NCI-H748 (cell line): ENCODE data around the gene CENPB.

ENCODE experiments used
- DNase-seq: peaks from one replicate; lab custom pipeline; 2025; ENCODE audit not compliant: unreplicated experiment; lab: John Stamatoyannopoulos, UW

Gene CENPB

DNA sequence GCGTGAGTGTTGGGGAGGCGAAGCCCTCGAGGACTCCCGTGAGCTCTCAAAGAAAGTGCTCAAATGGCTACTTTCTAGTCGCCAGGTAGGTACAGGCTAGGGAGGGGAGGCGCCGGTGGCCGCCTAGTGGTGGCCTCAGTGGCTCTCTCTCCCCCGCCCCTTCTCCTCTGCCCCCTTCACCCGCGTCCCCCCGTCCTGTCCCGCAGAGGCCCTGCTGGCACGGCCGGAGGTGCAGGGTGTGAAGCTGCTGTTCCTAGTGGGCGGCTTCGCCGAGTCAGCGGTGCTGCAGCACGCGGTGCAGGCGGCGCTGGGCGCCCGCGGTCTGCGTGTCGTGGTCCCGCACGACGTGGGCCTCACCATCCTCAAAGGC lies 35.2 kb downstream of the CENPB start:
- DNase-seq: no peak

DNA sequence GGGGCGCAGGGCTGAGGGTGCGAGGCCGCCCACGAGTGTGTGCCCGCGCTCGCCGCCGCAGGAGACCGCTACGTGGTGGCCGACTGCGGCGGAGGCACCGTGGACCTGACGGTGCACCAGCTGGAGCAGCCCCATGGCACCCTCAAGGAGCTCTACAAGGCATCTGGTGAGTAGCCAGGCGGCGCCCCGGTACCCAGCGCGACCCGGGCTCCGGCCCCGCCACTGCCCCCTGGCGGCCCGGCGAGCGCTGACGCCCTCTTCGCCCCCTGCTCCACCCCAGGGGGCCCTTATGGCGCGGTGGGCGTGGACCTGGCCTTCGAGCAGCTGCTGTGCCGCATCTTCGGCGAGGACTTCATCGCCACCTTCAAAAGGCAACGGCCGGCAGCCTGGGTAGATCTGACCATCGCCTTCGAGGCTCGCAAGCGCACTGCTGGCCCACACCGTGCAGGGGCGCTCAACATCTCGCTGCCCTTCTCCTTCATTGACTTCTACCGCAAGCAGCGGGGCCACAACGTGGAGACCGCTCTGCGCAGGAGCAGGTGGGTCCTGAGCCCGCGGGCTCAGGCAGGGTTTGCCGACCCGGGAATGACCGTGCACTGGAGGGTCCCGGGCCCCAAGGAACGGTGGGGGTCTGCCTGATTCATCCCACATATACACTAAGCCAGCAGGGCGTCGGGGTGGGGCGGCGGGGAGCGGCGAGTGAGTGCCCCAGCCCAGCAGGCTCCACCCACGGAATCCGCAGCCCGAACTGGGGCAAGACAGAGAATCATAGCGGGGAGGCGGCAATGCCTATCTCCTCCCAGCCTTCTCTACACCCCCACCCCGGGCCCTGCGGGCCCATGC lies 36.6 kb downstream of the CENPB start:
- peak; percentile 92 for DNase-seq

DNA sequence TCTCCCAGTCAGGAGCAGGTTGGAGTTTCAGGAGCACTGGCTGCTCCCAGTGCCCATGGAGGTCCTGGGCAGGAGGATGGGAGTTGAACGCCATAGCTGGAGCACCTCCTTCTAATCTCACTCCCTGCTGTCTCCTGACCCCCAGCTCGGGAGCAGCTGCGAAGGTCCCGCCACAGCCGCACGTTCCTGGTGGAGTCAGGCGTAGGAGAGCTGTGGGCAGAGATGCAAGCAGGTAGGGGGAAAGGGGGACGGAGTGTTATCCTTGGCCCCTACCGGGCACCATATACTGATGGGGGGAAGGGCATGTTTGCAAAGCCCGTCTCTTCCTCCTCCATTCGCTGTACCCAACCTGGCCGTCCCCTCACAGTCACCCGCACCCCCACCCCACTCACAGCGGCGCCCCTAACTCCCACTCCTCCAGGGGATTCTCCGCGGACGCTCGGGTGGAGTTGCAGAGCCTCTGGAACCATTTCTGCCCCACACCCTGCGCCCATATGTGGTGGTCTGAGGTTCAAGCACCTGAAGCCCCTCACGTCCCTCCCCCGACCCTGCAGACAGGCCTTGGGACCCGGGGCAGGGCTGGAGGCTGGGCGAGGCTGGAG lies 37.4 kb downstream of the CENPB start:
- no peak for DNase-seq

DNA sequence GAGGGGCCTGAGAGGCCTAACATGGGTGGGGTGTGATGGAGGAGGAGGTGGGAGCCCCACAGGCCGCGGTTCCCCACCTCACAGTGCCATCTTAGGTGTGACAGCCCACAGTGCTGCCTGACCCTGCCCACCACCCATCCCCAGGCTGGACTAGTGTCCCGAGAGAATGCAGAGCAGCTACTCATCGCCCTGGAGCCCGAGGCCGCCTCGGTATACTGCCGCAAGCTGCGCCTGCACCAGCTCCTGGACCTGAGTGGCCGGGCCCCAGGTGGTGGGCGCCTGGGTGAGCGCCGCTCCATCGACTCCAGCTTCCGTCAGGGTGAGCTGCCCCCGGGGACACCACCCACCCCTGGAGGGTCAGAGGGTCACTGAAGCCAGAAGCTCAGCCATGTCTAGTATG lies 38.5 kb downstream of the CENPB start:
- no peak for DNase-seq

DNA sequence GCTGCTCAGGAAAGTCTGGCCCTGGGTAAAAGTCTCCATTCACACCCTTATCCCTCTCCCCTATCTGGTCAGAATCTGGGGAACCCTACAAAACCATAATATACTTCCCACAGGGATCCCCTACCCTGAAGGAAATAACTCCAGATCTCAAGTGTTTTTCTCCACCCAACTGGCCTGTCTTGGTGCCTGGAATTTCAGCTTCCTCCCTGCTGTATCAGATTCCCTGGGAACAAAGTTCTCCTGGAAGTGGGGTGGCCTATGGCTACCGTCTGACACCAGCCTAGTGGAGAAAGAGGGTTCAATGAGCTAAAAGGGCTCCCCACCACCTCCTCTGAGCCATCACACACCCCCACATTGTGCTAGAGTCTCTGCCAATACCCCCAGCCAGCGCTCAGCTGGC lies 39.1 kb downstream of the CENPB start:
- DNase-seq: no peak

DNA sequence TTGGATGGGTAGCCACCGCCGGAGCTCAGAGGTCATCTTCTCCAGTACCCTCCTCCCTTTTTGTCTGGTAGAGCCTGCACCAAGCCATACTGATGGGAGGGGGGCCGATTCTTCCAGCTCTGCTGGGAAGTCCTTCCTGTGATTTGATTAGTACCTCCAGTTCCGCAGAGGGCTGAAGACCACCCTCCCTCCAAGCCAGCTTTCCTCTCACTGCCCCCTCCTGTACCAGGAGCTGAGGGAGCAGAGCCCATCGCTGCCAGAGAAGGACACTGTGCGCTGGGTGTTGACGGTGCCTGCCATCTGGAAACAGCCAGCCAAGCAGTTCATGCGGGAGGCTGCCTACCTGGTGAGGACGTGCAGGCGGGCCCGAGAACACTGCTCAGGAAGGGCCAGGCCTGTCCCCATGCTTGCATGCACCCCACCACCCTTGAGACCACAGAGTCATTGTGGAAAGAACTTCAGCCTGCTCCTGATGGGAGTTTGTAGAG lies 40.8 kb downstream of the CENPB start:
- no peak for DNase-seq

DNA sequence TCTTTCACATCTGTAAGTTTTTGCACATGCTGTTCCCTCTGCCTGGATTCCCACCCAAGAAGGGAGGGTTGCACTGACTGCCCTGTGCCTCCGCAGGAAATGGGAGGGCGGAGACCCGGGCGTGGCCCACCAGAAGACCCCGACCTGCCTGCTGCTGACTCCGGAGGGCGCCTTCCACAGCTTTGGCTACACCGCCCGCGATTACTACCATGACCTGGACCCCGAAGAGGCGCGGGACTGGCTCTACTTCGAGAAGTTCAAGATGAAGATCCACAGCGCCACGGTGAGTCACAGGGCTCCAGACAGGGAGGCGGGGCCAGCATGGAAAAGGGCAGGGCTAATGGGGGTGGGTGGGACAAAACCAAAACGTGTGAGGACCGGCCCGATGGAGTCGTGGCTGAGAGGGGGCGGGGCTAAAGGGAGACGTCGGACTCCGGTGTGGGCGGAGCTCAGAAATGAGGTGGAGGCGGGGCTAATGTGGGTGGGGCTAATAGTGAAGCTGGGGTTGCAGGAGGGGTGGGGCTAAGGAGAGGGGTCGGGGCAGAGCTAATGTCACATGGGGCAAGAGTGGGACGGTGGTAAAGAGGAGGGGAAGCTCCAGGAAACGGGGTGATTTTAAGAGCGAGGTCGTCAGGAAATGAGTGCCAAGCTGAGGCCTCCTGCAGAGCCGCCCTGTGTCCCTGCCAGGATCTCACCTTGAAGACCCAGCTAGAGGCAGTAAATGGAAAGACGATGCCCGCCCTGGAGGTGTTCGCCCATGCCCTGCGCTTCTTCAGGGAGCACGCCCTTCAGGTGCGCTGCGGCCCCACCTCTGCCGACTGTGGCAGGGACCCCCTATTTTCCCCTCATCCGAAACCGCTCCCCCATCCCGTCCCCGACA lies 41.5 kb downstream of the CENPB start:
- DNase-seq: peak; percentile 87

DNA sequence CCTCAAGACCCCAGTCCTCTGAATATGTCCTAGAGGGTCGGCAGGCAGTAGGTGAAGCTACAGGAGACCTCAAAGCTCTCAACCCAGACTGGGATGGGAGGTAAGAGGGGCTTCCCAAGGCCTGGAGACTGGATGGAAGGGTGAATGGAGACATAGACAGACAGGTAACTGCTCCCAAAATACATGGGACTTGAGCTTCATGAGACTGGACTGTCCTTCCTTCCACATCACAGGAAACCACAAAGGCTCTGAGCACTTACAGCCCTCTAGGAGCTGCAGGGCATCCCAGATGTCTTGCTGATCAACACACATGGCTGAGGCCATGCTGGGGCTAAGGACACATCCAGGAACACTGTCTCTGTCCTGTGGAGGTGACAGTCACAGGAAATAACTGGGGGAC lies 42.5 kb downstream of the CENPB start:
- DNase-seq: no peak

DNA sequence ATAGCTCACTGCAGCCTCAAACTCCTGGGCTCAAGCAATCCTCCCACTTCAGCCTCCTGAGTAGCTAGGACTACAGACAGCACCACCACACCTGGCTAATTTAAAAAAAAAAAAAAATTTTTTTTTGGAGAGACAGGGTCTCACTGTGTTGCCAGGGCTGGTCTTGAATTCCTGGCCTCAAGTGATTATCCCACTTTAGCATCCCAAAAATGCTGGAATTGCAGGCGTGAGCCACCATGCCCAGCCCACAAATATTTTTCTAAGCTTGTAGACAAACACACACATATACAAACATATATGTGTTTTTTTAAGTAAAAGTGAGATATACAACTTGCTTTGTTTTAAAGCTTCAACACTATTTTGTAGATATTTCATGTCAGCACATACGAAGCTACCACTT lies 43.3 kb downstream of the CENPB start:
- no peak for DNase-seq

DNA sequence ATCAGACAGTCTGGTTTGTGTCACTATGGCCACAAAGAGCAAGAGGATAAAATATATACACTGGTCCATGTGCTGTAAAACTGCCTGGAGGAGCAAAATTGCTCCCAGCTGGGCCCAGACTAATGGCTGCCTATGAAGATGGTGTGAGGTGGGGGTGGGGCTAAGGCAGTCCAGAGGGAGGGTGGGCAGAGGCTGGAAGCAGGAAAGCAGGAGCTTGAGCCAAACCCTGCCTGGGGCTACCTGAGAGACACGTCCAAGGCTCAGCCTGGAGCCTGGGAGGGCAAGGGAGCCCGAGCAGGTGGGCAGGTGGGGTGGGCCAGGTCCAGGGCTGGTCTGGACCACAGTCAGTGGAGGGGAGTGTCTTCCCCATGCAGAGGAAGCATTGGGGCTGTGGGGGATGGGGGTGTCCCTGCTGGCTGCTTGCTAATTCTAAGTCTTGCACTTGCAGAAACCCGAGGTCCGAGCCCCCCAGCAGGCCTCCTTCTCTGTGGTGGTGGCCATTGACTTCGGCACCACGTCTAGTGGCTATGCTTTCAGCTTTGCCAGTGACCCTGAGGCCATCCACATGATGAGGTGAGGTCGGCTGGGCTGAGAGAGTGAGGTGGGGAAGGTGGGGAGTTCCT lies 44.6 kb downstream of the CENPB start:
- DNase-seq: no peak

DNA sequence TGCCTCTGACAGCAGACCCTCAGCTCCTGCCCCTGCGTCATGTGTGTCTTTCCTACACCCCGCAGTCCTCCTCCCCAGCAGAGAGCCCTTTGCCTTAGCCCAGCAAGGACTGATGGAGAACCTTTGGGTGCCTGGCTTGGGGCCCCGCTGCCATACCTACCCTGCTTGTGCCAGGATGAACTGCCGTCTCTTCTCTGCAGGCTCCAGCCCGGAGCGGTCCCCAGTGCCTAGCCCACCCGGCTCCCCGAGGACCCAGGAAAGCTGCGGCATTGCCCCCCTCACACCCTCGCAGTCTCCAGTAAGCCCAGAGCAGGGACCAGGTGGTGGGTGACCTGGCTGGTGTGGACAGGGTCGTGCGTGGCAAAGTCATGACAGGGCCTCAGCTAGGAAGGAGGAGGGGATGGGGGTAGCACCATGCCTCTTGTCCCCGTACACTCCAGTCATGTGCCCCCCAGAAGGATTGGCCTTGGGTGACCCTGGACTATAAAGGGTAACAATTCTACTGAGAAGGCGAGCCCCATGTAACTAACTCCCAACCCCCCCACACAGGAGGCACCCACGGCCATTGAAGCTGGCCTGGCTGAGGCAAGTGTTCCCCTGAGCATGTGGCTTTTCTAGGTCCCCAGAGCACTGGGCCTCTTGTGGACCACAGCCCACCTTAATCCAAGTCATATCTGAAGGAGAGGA lies 45.8 kb downstream of the CENPB start:
- DNase-seq: no peak

DNA sequence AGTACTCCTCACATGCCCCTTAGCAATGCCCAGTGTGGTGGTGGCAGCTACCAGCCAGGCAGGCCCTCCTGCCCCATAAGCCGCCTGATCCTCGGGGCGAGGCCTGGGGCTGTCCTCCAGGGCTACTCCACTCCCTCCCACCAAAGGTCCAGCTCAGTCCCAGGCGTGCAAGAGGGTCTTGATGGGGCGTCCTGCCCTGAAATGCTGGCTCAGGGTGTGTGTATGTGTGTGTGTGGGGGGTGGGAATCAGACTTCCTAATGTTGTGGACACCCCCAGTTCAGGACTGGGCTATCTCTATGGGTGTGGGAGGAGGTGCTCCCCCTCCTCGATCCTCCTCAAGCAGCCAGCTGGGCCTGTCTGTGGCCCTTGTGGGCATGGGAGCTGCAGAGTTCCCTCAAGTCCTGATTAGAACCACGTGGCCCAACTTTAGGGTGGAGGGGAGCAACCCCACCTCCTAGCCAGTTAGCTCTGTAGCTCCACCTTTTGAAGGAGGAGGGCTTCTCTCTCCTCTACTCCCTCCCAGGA lies 46.6 kb downstream of the CENPB start:
- DNase-seq: no peak

DNA sequence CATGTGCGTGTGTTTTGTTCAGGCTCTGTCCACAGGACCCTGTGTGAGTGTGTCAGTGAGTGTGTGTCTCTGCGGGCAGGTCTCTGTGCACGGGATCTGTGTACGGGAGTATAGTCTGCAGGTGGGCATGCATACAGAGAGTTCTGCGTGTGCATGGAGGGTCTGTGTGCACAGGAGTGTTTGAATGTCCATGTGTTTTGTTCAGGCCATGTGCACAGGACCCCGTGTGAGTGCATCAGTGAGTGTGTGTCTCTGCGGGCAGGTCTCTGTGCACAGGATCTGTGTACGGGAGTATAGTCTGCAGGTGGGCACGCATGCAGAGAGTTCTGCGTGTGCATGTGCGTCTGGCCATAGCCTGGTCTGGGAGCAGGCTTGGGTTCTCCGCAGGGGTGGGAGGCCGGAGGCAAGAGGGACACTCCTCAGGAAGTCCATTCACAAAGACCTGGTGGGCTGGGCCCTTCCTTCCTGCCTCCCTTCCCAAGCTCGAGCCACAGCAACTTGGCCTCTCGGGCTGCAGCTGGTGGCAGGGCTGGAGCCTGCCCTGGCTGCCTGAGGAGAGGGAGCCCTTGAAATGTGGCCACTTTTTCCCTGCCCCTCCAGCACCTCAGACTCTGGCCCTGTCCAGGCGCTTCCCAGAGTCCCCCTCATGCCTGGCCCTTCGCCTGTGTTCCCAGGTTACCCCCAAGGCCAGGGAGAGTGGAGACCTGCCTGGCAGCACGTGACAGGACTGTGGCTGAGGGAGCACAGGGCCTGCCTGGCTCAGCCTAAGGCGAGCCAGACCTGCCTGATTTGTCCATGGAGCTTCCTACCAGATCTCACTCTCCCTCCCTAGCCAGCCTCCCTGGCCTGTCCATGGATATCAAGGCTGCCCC lies 47.2 kb downstream of the CENPB start:
- no peak for DNase-seq

DNA sequence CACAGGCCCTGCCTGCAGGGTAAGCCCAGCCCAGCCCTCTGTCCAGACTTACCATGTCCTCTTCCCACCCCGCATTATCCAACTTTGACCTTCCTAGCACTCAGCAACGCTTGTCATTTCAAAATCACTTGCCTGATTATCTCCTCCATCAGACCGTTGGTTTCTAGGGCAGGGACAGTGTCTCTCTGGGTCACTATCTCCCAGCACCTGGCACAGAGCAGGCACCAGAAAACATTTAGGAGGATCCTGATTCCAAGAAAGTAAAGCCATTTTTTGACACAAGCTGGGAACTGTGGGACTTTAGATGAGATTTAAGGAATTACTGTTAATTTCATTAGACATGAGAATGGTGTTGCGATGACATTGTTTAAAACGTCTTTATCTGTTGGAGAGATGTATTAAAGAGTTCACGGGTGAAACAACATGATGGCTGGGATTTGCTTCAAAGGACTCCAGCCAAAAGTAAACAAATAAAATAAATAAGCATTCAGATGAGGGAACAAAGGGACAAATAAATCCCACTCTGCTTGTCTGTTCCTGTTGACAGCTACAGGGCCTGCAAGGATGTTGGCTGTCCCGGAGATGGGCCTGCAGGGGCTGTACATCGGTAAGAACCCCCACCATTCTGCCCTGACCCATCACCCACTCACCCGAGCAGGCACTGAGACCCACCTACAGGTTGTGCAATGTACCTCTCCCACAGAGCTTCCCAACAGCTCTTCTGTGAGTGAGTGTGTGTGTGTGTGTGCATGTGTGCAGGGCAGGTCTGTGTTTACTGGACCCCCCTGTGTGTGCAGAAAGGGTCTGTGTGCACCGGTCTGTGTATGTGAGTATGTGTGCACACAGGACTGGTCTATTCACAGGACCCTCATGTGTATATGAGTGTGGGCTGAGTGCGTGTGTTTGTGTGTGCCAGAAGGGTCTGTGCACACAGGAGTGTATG lies 48.2 kb downstream of the CENPB start:
- DNase-seq: no peak

DNA sequence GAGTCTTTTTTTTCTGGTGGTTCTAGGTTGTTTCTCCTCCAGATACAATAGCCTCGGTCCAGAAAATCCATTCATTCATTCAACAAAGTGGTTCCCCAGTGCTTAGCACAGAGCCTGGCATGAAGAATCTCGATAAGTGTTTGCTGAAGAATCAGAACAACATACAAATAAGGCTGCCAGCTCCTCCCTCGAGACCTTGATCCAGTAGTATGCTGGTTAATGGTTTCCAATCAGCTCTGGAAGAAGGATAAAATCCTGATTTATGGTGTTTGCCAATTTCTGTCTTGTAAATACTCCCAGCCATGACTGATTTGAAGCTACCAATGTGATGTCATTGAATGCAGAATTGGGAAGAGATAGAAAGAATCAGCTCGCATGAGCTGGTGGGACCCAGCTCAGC lies 50.8 kb downstream of the CENPB start:
- DNase-seq: no peak

DNA sequence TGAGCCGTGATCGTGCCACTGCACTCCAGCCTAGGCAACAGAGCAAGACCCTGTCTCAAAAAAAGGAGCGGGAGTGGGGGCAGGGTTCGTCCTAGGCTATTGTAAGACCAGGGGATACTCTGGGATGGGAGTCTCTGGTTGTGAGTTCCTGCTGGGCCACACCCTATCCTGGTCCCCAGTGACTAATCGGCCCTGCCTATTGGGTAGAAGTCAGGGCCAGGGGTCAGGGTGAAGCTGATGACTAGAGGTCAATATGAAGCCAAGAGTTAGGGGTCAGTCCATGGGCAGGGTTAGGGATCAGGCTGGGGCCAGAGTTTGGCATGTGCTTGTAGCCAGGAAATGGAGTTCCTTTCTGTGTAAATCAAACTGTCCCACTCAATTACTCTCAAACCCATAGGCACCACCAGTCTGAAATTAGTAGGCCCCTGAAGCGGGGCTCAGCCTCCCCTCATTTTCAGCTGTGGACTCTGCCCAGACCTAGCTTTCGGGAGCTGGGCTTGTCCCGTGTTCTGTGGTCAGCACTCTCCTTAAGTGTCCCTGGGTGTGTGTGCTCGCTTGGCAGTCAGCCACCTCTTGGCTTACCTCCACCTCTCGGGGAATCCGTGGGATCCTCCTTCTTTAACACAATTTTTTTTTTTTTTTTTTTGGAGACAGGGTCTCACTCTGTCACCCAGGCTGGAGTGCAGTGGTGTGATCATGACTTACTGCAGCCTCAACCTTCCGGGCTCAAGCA lies 52.3 kb downstream of the CENPB start:
- no peak for DNase-seq
